Pancreas (tissue), 10 donors: Measurements from ENCODE around the gene PSPC1. TPM values are rescaled to one million over a fixed set of nuclear protein-coding genes. Genes with fewer than 3 reads are reported as not detected.
A peak's percentile ranks its signal among the peaks of the same experiment; 100 is the strongest.

Experiments
- ATAC-seq, 4 donors: fragments of 200-7000 bp; cut with Tn5 transposase; one replicate each; pipeline versions ENCODE4 v1.8.0 to v1.9.1; 2020; ENCODE audit warnings: mild to moderate bottlenecking in 4 of 4, moderate library complexity in 4 of 4
- DNase-seq, 6 donors: peaks; one replicate each; pipeline ENCODE4 v3.0.0-alpha.2; 2020
- FAIRE-seq: peaks from 2 replicates; lab custom pipeline; 2012; peaks lifted over from hg19 to GRCh38; lab: Jason Lieb, UNC
- H3K27ac ChIP-seq, 4 donors: fragments of 200-600 bp; sonication (generic); 1 replicate in 3 of 4; 2 replicates in 1 of 4; pipeline versions ENCODE4 v1.5.0 to v1.8.0; 2020
- H3K27me3 ChIP-seq, 4 donors: fragments of 200-600 bp; one replicate each; pipeline ENCODE4 v1.8.0; 2021
- H3K36me3 ChIP-seq, 3 donors: fragments of 200-600 bp; sonication (generic) in 1 of 3; one replicate each; pipeline versions ENCODE4 v1.5.0 to v1.8.0; 2020 to 2021
- H3K4me1 ChIP-seq, 3 donors: fragments of 200-600 bp; one replicate each; pipeline ENCODE4 v1.8.0; 2021
- H3K4me3 ChIP-seq, 4 donors: fragments of 200-600 bp; sonication (generic) in 2 of 4; one replicate each; pipeline versions ENCODE4 v1.5.0 to v1.8.0; 2020 to 2021
- H3K9me3 ChIP-seq, 4 donors: fragments of 200-600 bp; one replicate each; pipeline ENCODE4 v1.8.0; 2021
- WGBS, 2 donors: extraction: QIAGEN DNeasy Blood & Tissue Kit; methylation state at CpG; one replicate each; pipeline ENCODE4 v1.1.7; 2013; 5-methylcytosine and 5-hydroxymethylcytosine counted together
- intact Hi-C, 3 donors: fragments of 100-400 bp; cut with DNase I; formaldehyde crosslinking; loops; one replicate each; pipeline versions ENCODE4 v1.11.1 to v1.14.2; 2022
- polyA plus RNA-seq, 2 donors: library from polyadenylated mRNA; stranded (reverse); fragments of 200-250 nt; gene quantifications; one replicate each; pipeline ENCODE4 v1.2.3, GENCODE V29; 2013
- total RNA-seq, 6 donors: library from RNA; stranded (reverse); fragmentation: NEBNext Ultra II Directional in 4 of 6; extraction: Animal tissue kit (Norgen Biotek cat#: 25700) in 4 of 6; gene quantifications; one replicate each; pipeline versions ENCODE4 v1.2.1 to v1.2.4, GENCODE V29; 2021 to 2023
- TF ChIP-seq, protein P1 (sequence below), 4 donors: fragments of 200-600 bp; sonication (generic) in 3 of 4; IDR thresholded peaks; one replicate each; pipeline versions ENCODE4 v1.5.0 to v1.8.0; 2021; ENCODE audit warnings: antibody characterized with exemption in 4 of 4
- donor health status: healthy with polysubstance abuse.
- donor health status: DM: no; HTN: no; CAD: no; lungs with moderate emphysema.
- donor health status: DM: no; HTN: no; CAD: no.
- donor health status: control.
- donor health status: control.
- donor health status: Bipolar disorder and iron deficiency.
- donor health status: DM: yes; HTN: yes; CAD: no.
- donor health status: DM: no; HTN: no; CAD: no.
- donor health status: DM: no; HTN: no; CAD: no.
- donor health status: DM: yes; HTN: yes; CAD: no.

Gene PSPC1
- total and polyA plus RNA-seq, 8 donors = 14.2 to 22.7 (median 17.6) TPM

- no peaks in the 10 kb centered on the region for H3K4me1 ChIP-seq
- no peak overlapping the region for H3K27ac ChIP-seq
- TF ChIP-seq, protein P1, sequence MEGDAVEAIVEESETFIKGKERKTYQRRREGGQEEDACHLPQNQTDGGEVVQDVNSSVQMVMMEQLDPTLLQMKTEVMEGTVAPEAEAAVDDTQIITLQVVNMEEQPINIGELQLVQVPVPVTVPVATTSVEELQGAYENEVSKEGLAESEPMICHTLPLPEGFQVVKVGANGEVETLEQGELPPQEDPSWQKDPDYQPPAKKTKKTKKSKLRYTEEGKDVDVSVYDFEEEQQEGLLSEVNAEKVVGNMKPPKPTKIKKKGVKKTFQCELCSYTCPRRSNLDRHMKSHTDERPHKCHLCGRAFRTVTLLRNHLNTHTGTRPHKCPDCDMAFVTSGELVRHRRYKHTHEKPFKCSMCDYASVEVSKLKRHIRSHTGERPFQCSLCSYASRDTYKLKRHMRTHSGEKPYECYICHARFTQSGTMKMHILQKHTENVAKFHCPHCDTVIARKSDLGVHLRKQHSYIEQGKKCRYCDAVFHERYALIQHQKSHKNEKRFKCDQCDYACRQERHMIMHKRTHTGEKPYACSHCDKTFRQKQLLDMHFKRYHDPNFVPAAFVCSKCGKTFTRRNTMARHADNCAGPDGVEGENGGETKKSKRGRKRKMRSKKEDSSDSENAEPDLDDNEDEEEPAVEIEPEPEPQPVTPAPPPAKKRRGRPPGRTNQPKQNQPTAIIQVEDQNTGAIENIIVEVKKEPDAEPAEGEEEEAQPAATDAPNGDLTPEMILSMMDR (IDR thresholded peaks at IDR 0.05) = no peak
- ATAC-seq (peak in 2 of 4 donors; percentile 17 to 27), DNase-seq (no peak), FAIRE-seq (no peak)
- WGBS, 2 donors = 84 to 85% methylated on average over 14 of the region's 14 CpGs
- peaks cover 0 to 96% (median 29%) of the 10 kb centered on the region in 3 donors for H3K36me3 ChIP-seq
- no peak overlapping the region for H3K4me3 ChIP-seq
- intact Hi-C loops = loop anchor here in 1 of 3 donors (10.0 kb wide), 1 partner anchor 59 kb away; no protein-coding TSS in a partner anchor
- no peaks in the 10 kb centered on the region for H3K27me3 ChIP-seq
- no peaks in the 10 kb centered on the region for H3K9me3 ChIP-seq
Measured at GRCh38 chr13:19665427-19665859, 117.3 kb downstream of the PSPC1 start.

- TF ChIP-seq, protein P1 (IDR thresholded peaks at IDR 0.05) = no peak
- H3K4me1 ChIP-seq = no peaks in the 10 kb centered on the region
- no peak for FAIRE-seq
- ATAC-seq = peak in 1 of 4 donors; percentile 25
- no peak overlapping the region for H3K27ac ChIP-seq
- no peak overlapping the region for H3K4me3 ChIP-seq
- 91 to 93% methylated on average over 14 of the region's 14 CpGs for WGBS, 2 donors
- H3K27me3 ChIP-seq = no peaks in the 10 kb centered on the region
- intact Hi-C loops = loop anchor here in 1 of 3 donors (10.0 kb wide), 1 partner anchor 60 kb away; no protein-coding TSS in a partner anchor
- H3K36me3 ChIP-seq = peaks cover 0 to 91% (median 21%) of the 10 kb centered on the region in 3 donors
- DNase-seq = no peak
- H3K9me3 ChIP-seq = no peaks in the 10 kb centered on the region
Measured at GRCh38 chr13:19664481-19665230, 118.1 kb downstream of the PSPC1 start.

- WGBS, 2 donors = 89 to 91% methylated on average over 13 of the region's 13 CpGs
- TF ChIP-seq, protein P1 (IDR thresholded peaks at IDR 0.05) = no peak
- FAIRE-seq (no peak), ATAC-seq (peak in 1 of 4 donors; percentile 17), DNase-seq (peak in 1 of 6 donors; percentile 64)
- intact Hi-C loops = loop anchor here in 1 of 3 donors (10.0 kb wide), 1 partner anchor 61 kb away; no protein-coding TSS in a partner anchor
- Histone ChIP-seq H3K9me3 (no peaks in the 10 kb centered on the region), H3K36me3 (peaks cover 0 to 79% (median 27%) of the 10 kb centered on the region in 3 donors), H3K27me3 (no peaks in the 10 kb centered on the region), H3K27ac (no peak overlapping the region), H3K4me3 (no peak overlapping the region), H3K4me1 (no peaks in the 10 kb centered on the region)
Measured at GRCh38 chr13:19663416-19663979, 119.2 kb downstream of the PSPC1 start.

GRCh38 chr13:19661561-19661960, 121.2 kb downstream of the PSPC1 start:
- Histone ChIP-seq H3K4me3 (no peak overlapping the region), H3K36me3 (peaks cover 0 to 63% (median 27%) of the 10 kb centered on the region in 3 donors), H3K27ac (no peak overlapping the region), H3K4me1 (no peaks in the 10 kb centered on the region), H3K27me3 (no peaks in the 10 kb centered on the region), H3K9me3 (no peaks in the 10 kb centered on the region)
- DNase-seq = no peak
- intact Hi-C loops = loop anchor here in 1 of 3 donors (10.0 kb wide), 1 partner anchor 63 kb away; no protein-coding TSS in a partner anchor
- no peak for ATAC-seq
- TF ChIP-seq, protein P1 (IDR thresholded peaks at IDR 0.05) = no peak
- FAIRE-seq = no peak
- 93% methylated on average over 15 of the region's 15 CpGs for WGBS, 2 donors
